ENCODE data around the gene MALT1. TPM values are rescaled to one million over a fixed set of nuclear protein-coding genes. Genes with fewer than 3 reads are reported as not detected.

MALT1 gene
- total RNA-seq, 2 donors from 2014 or later: 41.1 to 51.6 TPM

- 59% methylated on average over 5 of the region's 5 CpGs for WGBS
- H3K27ac ChIP-seq: no peak overlapping the region
- H3K36me3 ChIP-seq: no peaks in the 10 kb centered on the region
- H3K4me1 ChIP-seq (replicated peaks): no peaks in the 10 kb centered on the region
- H3K9me3 ChIP-seq: no peaks in the 10 kb centered on the region
- intact Hi-C loops (cut with DNase I): no loop called here
- H3K27me3 ChIP-seq (replicated peaks; ENCODE audit: insufficient read depth): no peaks in the 10 kb centered on the region
- no peak overlapping the region for H3K4me3 ChIP-seq
- TF ChIP-seq POLR2AphosphoS5 (IDR thresholded peaks at IDR 0.05) (peak; percentile 33), POLR2A (IDR thresholded peaks at IDR 0.05) (no peak)
- no peak for DNase-seq (ENCODE audit: low spot score)
Observed at GRCh38 chr18:58631301-58631700, 40.0 kb upstream of the MALT1 start.

- WGBS: 46% methylated on average over 5 of the region's 5 CpGs
- no peaks in the 10 kb centered on the region for H3K27me3 ChIP-seq (replicated peaks; ENCODE audit: insufficient read depth)
- H3K27ac ChIP-seq: no peak overlapping the region
- no peak for TF ChIP-seq POLR2AphosphoS5 (IDR thresholded peaks at IDR 0.05)
- TF ChIP-seq POLR2A (IDR thresholded peaks at IDR 0.05): no peak
- no peak for TF ChIP-seq CTCF (IDR thresholded peaks at IDR 0.05)
- intact Hi-C loops (cut with DNase I): no loop called here
- DNase-seq (ENCODE audit: low spot score): no peak
- no peaks in the 10 kb centered on the region for H3K9me3 ChIP-seq
- no peak overlapping the region for H3K4me3 ChIP-seq
- H3K4me1 ChIP-seq (replicated peaks): no peaks in the 10 kb centered on the region
- no peaks in the 10 kb centered on the region for H3K36me3 ChIP-seq
Observed at GRCh38 chr18:58632552-58632951, 38.7 kb upstream of the MALT1 start.

- TF ChIP-seq POLR2AphosphoS5 (IDR thresholded peaks at IDR 0.05): no peak
- no peak for TF ChIP-seq POLR2A (IDR thresholded peaks at IDR 0.05)
- no peak for TF ChIP-seq CTCF (IDR thresholded peaks at IDR 0.05)
- intact Hi-C loops (cut with DNase I): no loop called here
- Histone ChIP-seq H3K27ac (no peak overlapping the region), H3K9me3 (no peaks in the 10 kb centered on the region), H3K36me3 (no peaks in the 10 kb centered on the region), H3K27me3 (replicated peaks; ENCODE audit: insufficient read depth) (no peaks in the 10 kb centered on the region), H3K4me3 (no peak overlapping the region), H3K4me1 (replicated peaks) (no peaks in the 10 kb centered on the region)
- no peak for DNase-seq (ENCODE audit: low spot score)
Observed at GRCh38 chr18:58633874-58634273, 37.4 kb upstream of the MALT1 start.

GRCh38 chr18:58635891-58636290 lies 35.4 kb upstream of the MALT1 start:
- Histone ChIP-seq H3K9me3 (no peaks in the 10 kb centered on the region), H3K36me3 (no peaks in the 10 kb centered on the region), H3K4me3 (no peak overlapping the region), H3K27me3 (replicated peaks; ENCODE audit: insufficient read depth) (no peaks in the 10 kb centered on the region), H3K27ac (no peak overlapping the region), H3K4me1 (replicated peaks) (no peaks in the 10 kb centered on the region)
- TF ChIP-seq POLR2AphosphoS5 (IDR thresholded peaks at IDR 0.05) (peak; percentile 54), CTCF (IDR thresholded peaks at IDR 0.05) (no peak)
- intact Hi-C loops (cut with DNase I): no loop called here
- WGBS: 25% methylated on average over 4 of the region's 4 CpGs
- DNase-seq (ENCODE audit: low spot score): no peak

- no peaks in the 10 kb centered on the region for H3K27me3 ChIP-seq (replicated peaks; ENCODE audit: insufficient read depth)
- WGBS: 95% methylated on average over 6 of the region's 6 CpGs
- no peaks in the 10 kb centered on the region for H3K36me3 ChIP-seq
- no peak overlapping the region for H3K4me3 ChIP-seq
- DNase-seq (ENCODE audit: low spot score): no peak
- TF ChIP-seq POLR2A (IDR thresholded peaks at IDR 0.05): no peak
- TF ChIP-seq CTCF (IDR thresholded peaks at IDR 0.05): no peak
- no peak for TF ChIP-seq POLR2AphosphoS5 (IDR thresholded peaks at IDR 0.05)
- H3K9me3 ChIP-seq: no peaks in the 10 kb centered on the region
- intact Hi-C loops (cut with DNase I): no loop called here
- H3K4me1 ChIP-seq (replicated peaks): no peaks in the 10 kb centered on the region
- no peak overlapping the region for H3K27ac ChIP-seq
Observed at GRCh38 chr18:58637197-58637596, 34.1 kb upstream of the MALT1 start.
